Right renal cortex interstitium (tissue), 3 donors: ENCODE measurements around the gene ATP1A3. TPM values are rescaled to one million over a fixed set of nuclear protein-coding genes. Genes with fewer than 3 reads are reported as not detected.
"Not testable (repeated sequence)": the region's sequence is repeated elsewhere in the genome, so short reads cannot be mapped to it uniquely, and the experiment has no call there.

Source experiments
- DNase-seq, 3 donors: peaks; one replicate each; pipeline ENCODE4 v3.0.0-alpha.2; 2013; ENCODE audit warnings: low read depth in 3 of 3, low spot score in 2 of 3
- polyA plus RNA-seq, 3 donors: library from polyadenylated mRNA; unstranded; fragments of 120-200 nt; gene quantifications; one replicate each; pipeline ENCODE4 v1.2.1, GENCODE V29; 2013; ENCODE audit not compliant: insufficient read length in 3 of 3

ATP1A3 gene
- polyA plus RNA-seq, 3 donors = 0.62 TPM; not detected in 2

DNA sequence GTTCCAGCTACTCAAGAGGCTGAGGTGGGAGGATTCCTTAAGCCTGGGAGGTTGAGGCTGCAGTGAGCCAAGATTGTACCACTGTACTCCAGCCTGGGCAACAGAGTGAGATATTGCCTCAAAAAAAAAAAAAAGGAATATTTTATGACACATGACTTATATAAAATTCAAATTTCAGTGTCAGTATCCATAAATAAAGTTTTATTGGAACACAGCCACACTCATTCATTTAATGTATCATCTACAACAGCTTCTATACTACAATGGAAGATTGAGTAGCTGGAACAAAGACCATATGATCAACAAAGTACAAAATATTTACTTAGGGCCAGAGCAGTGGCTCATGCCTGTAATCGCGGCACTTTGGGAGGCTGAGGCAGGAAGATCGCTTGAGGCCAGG, 18.7 kb upstream of the ATP1A3 start:
- DNase-seq = not testable (repeated sequence)

DNA sequence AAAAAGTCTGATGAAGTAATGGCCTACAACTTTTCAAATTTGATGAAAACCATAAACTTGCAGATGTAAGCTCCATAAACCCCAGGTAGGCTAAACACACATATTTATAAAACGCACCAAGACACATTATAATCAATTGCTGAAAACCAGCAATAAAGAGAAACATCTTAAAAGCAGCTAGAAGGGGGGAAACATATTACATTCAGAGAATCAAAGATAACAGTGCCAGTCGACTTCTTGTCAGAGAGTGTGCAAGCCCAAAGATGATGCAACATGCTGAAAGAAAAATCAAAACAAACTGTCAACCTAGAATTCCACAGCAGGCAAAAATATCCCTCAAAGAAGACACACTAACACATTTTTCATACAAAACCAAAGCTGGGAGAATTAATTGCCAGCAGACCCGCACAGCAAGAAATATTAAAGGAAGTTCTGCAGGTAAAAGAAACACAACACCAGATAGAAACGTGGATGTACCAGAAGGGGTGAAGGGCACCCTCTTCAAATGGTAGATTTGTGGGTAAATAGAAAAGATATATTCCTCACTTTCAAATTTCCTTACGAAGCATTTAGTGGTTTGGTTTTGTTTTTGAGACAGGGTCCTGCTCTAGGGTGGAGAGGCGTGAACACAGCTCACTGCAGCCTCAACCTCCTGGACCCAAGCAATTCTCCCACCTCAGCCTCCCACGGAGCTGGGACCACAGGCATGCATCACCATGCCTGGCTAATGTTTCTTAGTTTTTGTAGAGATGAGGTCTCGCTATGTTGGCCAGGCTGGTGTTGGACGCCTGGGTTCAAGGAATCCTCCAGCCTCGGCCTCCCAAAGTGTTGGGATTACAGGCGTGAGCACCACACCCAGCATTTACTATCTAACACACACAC, 16.5 kb upstream of the ATP1A3 start:
- no peak for DNase-seq

DNA sequence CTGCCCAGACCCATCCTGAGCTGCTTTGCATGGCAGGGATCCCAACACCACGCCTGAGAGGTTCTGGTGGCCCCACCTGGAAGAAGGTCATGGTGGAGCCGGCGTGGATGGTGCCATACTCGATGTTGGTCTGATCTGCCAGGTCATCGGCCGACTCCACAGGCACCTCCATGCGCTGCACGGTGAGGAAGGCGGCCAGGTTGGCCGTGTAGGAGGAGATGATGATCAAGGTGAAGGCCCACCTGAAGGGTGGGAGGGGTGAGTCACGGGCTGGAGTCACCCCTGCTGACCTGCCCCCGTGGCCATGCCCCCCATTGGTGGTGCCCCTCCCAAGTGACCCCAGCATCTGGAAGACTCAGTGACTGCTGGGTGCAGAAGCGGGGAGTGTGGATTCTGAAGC, 12.5 kb upstream of the ATP1A3 start:
- DNase-seq = no peak

DNA sequence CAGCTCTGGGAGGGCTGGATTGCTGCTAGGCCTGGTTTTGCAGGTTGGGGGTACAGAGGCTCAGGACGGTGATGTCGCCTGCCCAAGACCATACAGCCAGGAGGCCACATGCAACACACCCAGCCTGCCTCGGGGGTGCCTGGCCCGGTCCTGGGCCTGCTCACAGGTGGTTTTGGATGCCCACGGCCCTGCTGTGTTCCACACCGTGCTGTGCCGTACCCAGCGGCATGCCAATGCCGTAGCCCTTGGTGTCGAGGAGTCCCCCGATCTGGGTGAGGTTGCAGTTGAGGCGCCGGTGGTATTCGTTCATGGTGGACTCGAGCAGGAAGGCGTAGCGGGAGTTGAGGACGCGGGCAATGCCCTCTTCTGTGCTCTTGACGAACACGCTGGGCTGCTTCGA, 11.5 kb upstream of the ATP1A3 start:
- DNase-seq = no peak

DNA sequence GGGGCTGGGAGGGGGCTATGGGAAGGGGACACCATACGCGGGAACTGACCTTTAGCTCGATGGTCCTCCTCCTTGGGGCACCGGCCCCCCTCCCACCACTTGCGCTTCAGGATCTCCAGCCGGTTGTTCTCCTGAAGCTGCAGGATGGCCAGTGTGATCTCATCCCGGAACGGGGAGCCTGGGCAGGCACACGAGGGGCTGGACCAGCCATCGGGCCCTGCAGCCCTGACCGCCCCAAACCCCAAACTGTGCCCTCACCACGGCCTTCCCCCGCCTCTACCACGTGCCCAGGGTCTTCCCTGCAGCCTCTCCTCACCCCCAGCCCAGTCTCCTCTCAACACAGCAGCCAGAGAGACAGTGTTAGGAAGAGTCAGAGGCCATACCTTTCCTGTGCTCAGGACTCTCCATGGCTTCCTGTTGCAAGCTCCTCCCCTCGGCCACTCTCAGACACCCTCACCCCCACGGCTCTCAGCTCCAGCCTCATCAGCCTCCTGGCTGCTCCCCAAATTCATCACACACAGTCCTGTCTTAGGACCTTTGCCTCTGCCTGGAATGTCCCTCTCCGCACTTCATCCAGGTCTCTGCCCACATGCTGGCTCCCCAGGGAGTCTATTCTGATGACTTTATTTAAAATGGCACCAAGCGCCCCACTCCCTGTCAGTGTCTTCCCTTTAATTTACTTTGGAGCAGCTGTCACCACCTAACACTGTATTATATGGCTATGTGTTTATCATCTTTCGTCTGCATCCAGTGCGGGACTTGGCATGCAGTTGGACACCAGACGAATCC, 9.7 kb upstream of the ATP1A3 start:
- DNase-seq = no peak

DNA sequence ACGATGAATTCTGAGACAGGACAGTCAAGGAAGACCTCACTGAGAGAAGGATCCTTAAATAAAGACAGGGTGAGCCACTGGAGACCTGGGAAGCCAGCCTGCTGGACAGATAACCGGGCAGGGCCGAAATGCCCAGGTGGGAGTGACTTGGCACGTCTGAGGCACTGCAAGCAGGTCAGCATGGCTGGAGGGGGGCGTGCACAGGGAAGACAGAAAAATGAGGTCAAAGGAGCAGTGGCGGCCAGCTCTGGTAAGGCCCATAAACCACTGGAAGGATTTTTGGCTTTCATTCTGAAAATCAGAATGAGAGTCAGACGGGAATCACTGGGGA, 5.8 kb upstream of the ATP1A3 start:
- DNase-seq = no peak

DNA sequence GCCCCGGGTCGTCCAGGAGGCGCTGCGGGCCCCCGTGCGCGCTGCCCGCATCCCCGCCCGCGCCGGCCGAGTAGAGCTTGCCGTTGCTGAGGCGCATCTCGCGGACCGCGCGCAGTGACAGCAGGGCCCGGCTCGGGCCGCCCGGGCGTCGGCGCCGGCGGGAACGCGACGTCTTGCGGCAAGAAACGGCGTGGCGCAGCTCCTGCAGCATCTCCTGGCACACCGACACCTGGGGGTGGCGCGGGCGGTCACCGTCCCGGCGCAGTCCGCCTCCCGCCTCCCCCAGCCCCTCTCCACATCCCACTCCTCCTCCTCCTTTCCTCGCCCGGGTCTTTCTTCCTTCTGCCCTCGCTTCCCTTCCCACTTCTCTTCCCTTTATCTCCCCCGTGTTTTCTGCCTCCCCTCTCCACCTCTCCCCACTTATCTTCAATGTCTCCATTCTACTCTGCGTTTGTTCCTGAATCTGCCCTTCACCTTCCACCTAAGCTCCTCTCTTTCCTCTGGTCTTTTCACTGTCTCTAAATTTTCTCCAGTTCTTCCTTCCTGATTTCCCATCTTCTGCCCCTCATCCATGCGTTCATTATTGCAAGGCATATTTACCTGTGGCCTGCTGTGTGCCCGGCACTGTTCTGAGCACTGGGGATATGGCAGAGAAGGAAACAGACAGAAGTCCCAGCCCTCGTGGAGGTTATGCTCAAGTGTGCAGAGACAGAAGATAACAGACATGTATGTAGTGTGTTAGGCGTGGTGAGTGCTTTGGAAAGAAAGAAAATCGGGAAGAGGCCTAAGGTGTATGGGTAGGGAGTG, 5.2 kb upstream of the ATP1A3 start:
- DNase-seq = no peak

DNA sequence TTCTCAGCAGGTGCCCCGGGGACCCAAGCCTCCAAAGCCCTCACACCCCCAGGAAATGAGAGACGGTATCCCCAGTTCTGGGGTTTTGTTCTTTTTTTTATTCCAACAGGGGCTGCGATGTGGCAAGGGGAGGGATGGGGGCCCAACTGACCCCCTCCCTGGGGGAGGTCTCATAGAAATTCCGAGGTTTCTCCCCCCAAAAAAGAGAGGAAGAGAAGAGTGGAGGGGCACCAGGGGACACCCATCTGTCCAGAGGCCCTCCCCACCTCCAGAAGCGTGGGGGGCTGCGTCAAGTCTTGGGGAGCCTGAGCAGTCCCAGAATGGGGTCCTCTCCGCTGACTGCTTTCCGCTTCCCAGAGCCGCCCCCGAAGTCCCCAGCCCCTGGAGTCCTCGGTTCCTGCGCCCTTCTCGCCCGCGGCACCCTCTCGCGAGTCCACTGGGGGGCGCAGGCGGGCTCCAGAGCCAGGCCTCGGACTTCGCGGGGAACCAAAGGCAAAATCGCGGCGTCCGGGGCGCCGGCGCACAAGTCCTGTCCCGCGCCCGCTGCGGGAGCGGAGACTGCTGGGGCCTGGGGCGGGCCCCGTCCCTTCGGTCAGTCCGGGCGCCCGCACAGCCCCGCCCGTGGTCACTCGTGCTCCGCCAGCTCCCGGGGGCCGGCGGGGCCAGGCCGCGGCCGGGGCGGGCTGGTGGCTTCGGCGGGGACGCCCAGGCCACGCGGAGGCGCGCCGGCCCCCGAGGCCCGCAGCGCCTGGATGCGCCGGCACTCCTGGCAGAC, 4.4 kb upstream of the ATP1A3 start:
- no peak for DNase-seq

DNA sequence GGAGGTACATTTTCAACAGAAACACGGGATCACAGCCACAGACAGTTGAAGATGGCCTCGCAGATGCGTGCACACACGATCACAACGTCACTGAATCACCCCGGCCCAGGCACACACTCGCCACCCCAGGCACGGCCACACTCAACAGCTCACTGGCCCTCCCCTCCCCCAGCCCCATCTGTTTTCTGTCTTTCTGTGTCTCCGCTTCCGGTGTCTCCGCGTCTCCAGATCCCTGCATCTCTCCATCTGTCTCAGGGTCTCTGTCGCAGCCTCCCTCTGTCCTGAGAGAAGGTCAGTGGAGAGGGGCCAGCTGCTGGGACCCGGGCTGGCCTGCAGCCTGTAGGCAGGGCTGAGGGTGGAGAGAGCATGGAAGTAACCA, 3.8 kb upstream of the ATP1A3 start:
- DNase-seq = no peak

DNA sequence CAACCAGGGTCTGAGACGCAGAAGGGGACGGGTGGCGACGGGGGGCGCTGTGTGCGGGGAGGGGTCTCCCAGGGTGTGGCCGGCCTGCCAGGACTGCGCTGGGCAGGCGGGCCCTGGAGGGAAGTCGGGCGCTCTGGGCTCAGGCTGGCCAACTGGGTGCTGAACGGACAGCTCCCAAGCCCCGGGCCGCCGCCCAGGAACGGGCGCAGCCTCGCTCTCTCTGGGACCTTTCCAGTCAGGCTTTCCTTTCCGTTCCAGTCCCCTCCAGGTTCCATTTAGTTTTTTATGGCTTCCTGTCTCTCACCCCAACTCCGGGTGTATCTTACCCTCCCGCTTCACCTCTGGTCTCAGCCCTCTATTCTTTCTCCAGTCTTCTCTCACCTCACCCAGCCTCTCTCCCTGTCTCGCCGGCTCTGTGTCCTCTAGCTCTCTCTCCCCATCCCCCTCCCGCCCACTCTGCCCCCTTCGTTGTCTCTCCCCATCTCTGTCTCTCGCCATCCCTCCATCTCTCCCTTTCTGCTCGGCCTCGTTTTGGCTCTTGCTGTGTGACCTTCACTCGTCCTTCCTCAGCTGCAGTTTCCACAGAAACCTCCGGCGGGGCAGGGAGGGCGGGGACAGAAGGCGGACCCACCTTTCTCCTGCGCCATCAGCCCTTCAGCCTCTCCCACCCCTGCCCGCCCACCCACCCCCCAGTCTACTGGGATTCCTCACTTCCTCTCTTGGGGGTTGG, 3.3 kb upstream of the ATP1A3 start:
- DNase-seq = no peak

DNA sequence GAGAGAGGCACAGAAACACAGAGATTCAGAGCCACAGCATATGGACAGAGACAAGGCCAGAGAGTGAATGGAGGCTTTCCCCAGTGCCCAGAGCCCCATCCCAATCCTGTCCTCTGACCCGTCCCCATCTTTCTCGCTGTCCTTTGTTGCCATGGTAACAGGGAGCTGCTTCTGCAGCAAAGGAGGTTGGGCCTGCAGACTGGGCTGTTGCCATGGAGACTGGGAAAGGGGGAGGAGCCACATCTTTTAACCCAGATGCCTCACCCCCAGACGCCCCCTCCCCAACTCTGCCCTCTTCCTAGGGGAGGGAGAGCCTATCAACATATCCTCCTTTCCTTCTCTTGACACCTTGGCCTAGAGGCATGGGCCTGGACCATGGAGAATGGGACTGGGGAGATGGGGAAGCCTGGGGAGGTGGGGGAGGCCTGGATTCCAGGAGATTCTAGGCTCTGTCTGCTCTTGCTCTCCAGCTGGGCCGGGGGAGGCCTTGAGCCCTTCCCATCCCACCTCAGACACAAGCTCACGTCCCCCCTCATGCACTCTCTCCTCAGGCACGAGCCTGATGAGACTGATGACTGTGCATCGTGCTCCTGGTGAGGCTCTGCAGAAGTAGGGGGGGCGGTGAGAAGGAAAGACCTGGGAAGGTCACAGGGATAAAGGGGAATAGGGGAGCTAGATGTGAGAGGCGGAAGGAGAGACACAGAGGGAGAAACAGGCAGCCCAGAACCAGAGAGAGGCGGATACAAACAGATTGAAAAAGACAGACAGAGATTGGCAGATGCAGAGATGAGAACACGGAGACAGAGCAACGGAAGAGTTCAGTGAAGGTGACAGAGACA, 2.1 kb upstream of the ATP1A3 start:
- no peak for DNase-seq

DNA sequence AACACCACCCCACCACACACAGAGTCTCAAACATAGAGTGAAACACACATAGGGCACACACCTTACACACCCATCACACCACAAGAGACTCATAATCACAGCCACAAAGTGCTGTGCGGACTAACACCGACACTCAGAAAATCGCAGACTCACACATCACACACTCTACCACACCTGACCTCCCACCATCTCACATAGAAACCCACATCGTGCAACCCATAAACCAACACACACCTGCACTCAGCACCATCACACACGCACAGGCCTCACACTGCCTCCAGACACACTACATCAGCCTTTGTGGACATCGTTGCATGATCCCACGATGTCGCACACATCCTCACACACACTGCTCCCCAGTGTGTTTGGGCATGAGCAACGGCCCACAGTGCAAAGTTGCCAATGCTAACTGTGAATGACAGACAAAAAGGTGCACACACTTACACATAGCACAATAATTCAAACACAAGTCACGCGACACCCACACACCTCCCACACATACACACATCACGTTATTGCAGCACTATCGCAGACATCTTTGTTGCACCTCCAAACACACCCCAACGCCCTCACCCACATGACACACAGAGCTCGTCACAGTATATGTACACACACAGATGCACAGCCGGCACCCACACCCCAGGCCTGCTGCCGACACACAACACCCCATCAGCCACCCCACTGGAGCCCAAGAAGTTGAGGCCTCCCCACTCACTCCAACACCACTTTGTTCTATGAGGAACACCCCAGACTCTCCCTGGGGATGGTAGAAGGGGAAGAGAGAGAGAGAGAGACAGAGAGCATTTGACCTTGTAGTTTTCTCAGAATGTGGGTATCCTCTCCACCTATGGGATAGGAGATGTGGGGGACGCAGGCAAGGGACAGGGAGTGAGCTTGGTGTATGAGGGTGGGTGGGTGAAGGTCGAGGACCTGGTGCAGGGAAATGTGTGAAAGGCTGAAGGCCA, 1.2 kb upstream of the ATP1A3 start:
- DNase-seq = no peak

DNA sequence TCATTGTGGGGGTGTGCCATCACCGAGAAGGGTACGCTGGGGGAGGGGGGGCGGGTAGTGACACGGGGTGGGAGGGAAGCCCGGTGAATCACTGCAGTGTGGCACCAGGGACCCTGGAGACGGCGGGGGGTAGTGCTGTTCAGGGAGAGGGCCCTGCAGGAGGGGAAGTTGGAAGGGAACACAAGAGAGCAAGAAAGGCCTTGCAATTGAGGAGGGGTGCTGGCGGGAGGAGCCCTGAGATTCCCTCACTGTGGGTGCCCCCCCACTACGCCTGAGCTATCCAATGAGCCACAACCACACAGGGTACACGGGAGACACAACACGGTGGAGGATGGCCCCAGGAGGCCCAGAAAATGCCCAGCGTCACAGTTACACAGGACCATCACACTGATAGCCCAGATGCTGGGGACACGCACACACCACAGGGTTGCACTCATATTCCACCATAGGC, 516 bp upstream of the ATP1A3 start:
- DNase-seq = no peak

DNA sequence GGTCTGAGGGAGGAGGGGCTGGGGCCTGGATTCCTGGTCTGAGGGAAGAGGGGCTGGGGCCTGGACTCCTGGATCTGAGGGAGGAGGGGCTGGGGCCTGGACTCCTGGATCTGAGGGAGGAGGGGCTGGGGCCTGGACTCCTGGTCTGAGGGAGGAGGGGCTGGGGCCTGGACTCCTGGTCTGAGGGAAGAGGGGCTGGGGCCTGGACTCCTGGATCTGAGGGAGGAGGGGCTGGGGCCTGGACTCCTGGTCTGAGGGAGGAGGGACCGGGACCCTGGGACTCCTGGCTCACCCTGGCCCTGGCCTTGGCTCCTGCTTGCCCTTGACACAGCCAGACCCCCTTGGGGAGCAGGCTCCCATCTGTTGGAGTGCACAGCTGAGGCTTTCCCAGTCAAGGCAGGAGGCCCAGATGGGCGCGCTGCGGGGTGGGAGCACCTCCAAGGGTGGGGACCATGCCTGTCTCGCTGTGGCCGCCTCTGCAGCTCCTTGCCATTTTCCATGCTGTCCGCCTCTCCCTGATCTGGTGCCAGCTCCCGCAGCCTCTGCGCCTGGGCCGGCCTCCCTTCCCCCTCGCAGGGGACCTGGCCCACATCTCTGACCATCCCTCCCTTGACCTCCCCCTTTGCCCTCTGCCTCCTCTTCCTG, 2.0 kb downstream of the ATP1A3 start:
- not testable (repeated sequence) for DNase-seq

DNA sequence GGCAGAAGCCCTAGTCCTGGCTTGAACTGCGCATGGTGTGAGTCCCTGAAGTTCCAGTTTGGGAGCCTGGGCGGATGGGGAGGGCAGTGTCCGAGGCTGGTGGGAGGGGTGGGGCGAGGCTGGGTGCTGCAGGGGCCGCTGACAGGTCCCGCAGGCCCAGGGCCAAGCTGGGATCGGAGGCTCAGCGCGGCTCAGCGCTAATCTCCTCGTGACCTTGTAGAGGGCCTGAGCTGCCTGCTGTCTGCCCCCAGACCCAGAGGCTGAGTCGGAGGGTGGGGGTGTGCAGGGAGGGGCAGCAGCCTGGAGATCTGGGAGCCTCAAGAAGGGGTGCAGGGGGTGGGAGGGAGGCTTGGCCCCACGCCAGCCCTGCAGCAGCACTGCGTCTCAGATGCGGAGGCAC, 3.0 kb downstream of the ATP1A3 start:
- DNase-seq = no peak

DNA sequence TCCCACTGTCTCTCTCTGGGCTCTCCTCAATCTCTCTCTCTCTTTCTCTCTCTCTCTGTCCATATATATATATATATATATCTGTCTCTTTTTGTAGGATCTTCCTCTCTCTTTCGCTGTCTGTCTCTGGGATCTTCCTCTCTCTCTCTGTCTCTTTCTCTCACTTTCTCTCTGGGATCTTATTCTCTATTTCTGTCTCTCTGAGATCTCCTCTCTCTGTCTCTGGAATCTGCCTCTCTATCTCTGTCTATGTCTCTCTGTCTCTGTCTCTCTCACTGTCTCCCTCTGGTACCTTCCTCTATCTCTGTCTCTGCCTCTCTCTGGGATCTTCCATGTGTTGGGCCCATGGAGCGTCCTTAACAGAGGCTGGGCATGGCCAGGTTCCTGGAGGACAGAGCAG, 3.4 kb downstream of the ATP1A3 start:
- no peak for DNase-seq

DNA sequence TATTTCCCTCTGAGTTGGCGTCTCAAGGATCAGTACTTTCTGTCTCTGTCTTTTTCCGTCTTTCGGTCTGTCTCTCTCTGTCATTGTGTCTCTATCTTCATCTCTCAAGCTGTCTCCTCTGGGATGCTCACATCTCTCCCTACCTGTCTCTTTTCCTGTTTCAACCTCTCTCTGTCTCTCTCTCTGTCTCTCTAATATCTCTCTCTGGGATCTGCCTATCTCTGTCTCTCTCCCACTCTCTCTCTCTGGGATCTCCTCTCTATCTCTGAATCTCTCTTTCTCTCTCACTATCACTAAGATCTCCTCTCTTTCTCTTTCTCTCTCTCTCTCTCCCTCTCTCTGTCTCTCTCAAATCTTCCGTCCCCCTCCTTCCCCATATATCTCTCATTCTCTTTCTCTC, 4.0 kb downstream of the ATP1A3 start:
- DNase-seq = no peak
